Endothelial cell (in vitro differentiated cells): ENCODE data around the gene TNFAIP2. TPM values are rescaled to one million over a fixed set of nuclear protein-coding genes. Genes with fewer than 3 reads are reported as not detected.

Experiments used
- DNase-seq: peaks from one replicate; pipeline ENCODE4 v3.0.0; 2021; ENCODE audit warnings: low spot score
- H3K27ac Mint-ChIP-seq: one replicate; pipeline ENCODE4 v1.8.0; 2021; ENCODE audit warnings: mixed read lengths, inconsistent platforms; ENCODE audit not compliant: unreplicated experiment
- H3K27me3 Mint-ChIP-seq: one replicate; pipeline ENCODE4 v1.8.0; 2021; ENCODE audit warnings: mild to moderate bottlenecking, moderate library complexity, mixed read lengths, inconsistent platforms; ENCODE audit not compliant: unreplicated experiment
- H3K36me3 Mint-ChIP-seq: one replicate; pipeline ENCODE4 v1.8.0; 2021; ENCODE audit warnings: mild to moderate bottlenecking, low read depth, mixed read lengths, inconsistent platforms; ENCODE audit not compliant: unreplicated experiment
- H3K4me1 Mint-ChIP-seq: one replicate; pipeline ENCODE4 v1.8.0; 2021; ENCODE audit warnings: mild to moderate bottlenecking, mixed read lengths, inconsistent platforms; ENCODE audit not compliant: unreplicated experiment
- H3K4me3 Mint-ChIP-seq: one replicate; pipeline ENCODE4 v1.8.0; 2021; ENCODE audit warnings: mild to moderate bottlenecking, mixed read lengths, inconsistent platforms; ENCODE audit not compliant: unreplicated experiment
- H3K9me3 Mint-ChIP-seq: one replicate; pipeline ENCODE4 v1.8.0; 2021; ENCODE audit warnings: mixed read lengths, inconsistent platforms; ENCODE audit not compliant: unreplicated experiment
- CTCF ChIP-seq: fragments of 200-600 bp; sonication (generic); IDR thresholded peaks from one replicate; pipeline ENCODE4 v1.5.0; 2021; ENCODE audit warnings: antibody characterized with exemption; ENCODE audit not compliant: unreplicated experiment
- total RNA-seq: library from RNA; stranded (reverse); fragmentation: NEBNext Ultra II Directional; extraction: Animal tissue kit (Norgen Biotek cat#: 25700); gene quantifications from one replicate; pipeline ENCODE4 v1.2.1, GENCODE V29; 2021; ENCODE audit not compliant: unreplicated experiment

The TNFAIP2 gene
- total RNA-seq, 1 donor from 2014 or later = 163 TPM

- Mint-ChIP-seq H3K4me3 (no peak overlapping the region), H3K27ac (no peak overlapping the region), H3K27me3 (peaks cover 2% of the 10 kb centered on the region), H3K4me1 (peaks cover 29% of the 10 kb centered on the region), H3K36me3 (peaks cover 3% of the 10 kb centered on the region), H3K9me3 (no peaks in the 10 kb centered on the region)
- DNase-seq = no peak
- TF ChIP-seq CTCF = no peak
These were observed 2.0 kb upstream of the TNFAIP2 start for GRCh38 chr14:103121121-103121845.

GRCh38 chr14:103121846-103122584 is 1.2 kb upstream of the TNFAIP2 start:
- peak overlapping the region; percentile 88 for H3K27ac Mint-ChIP-seq
- H3K9me3 Mint-ChIP-seq = no peaks in the 10 kb centered on the region
- peak overlapping the region; percentile 69 for H3K4me3 Mint-ChIP-seq
- no peaks in the 10 kb centered on the region for H3K27me3 Mint-ChIP-seq
- peak; percentile 79 for DNase-seq
- TF ChIP-seq CTCF = no peak
- peaks cover 3% of the 10 kb centered on the region for H3K36me3 Mint-ChIP-seq
- peaks cover 28% of the 10 kb centered on the region for H3K4me1 Mint-ChIP-seq

- peak; percentile 52 for DNase-seq
- Mint-ChIP-seq H3K4me3 (no peak overlapping the region), H3K27me3 (peaks cover 1% of the 10 kb centered on the region), H3K9me3 (no peaks in the 10 kb centered on the region), H3K36me3 (peaks cover 3% of the 10 kb centered on the region), H3K4me1 (peaks cover 28% of the 10 kb centered on the region), H3K27ac (peak overlapping the region; percentile 88)
- no peak for TF ChIP-seq CTCF
These were observed 695 bp upstream of the TNFAIP2 start for GRCh38 chr14:103122585-103122946.

GRCh38 chr14:103123634-103124500 is 606 bp downstream of the TNFAIP2 start:
- H3K27ac Mint-ChIP-seq = no peak overlapping the region

More at GRCh38 chr14:103123634-103124500, 606 bp downstream of the TNFAIP2 start:
- peak; percentile 50 for TF ChIP-seq CTCF
- H3K4me3 Mint-ChIP-seq = peak overlapping the region; percentile 82
- no peaks in the 10 kb centered on the region for H3K9me3 Mint-ChIP-seq
- DNase-seq = peak; percentile 62
- peaks cover 15% of the 10 kb centered on the region for H3K36me3 Mint-ChIP-seq
- H3K27me3 Mint-ChIP-seq = peaks cover 12% of the 10 kb centered on the region
- H3K4me1 Mint-ChIP-seq = peaks cover 28% of the 10 kb centered on the region
